ENCODE data around the gene CPE.

Gene CPE

DNA sequence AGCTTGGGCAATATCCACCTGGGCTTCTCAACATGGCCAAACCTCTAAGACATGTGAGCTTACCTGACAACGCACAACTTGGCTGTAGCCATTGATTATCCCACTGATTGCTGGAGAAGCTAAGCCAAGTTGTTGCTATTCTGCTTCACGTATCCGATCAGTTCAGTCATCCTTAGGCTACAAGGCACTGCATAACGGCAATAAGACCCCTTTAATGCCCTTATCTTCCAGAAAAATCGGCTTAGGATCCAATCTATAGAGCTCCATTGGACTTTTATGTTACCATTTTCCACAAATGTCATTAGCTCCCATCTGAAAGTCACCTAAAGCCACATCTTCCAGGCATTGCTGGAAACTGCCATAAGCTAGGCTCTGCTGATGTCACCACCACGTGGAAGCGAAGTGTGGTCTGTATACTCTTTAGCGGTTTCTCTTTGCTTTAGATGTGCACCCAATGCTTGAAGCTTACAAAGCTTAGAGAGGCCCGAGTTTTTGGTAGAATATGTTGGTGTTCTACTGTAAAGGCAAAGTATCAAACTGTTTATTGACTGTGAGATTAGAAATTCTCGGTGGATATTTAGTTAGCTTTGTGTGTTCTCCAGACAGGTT is 163.1 kb downstream of the CPE start:
- no peak for DNase-seq (ENCODE audit: low read depth, low spot score)
- H3K4me3 ChIP-seq (ENCODE audit: low read depth, low read length) = no peak overlapping the region
- in situ Hi-C loops (cut with HindIII; ENCODE audit: low sequenced_read_pairs) = no loop called here
- TF ChIP-seq CTCF (IDR thresholded peaks at IDR 0.05; ENCODE audit: low read depth, low read length) = no peak

DNA sequence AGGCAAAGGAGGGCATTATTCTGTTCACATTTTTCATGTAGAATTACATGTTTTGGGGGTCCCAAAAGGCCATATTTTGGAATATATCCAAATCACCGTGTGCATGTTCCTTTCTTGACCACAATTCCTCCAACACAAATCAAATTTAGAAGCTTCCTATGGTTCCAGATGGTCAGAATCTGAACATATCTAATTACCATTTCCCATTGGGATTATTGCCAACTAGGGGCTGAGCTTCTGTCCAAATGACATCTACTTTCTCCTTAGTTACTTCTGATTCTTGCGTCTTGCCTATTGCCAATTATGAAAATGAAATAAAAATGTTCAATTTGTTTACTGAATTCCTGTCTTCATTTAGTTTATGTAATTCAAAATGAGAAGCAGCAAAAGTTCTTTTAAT is 163.7 kb downstream of the CPE start:
- DNase-seq (ENCODE audit: low read depth, low spot score) = no peak
- in situ Hi-C loops (cut with HindIII; ENCODE audit: low sequenced_read_pairs) = no loop called here
- no peak overlapping the region for H3K4me3 ChIP-seq (ENCODE audit: low read depth, low read length)
- TF ChIP-seq CTCF (IDR thresholded peaks at IDR 0.05; ENCODE audit: low read depth, low read length) = no peak

Data from astrocyte of the spinal cord (primary cell).